Body of pancreas (tissue), 4 donors: ENCODE measurements around the gene ZEB1. TPM values are rescaled to one million over a fixed set of nuclear protein-coding genes. Genes with fewer than 3 reads are reported as not detected.
"Not testable (repeated sequence)": the region's sequence is repeated elsewhere in the genome, so short reads cannot be mapped to it uniquely, and the experiment has no call there.

Experiments used
- ATAC-seq: fragments of 150-250 bp; one replicate; pipeline ENCODE4 v1.9.1; 2016
- DNase-seq, 4 donors: peaks; one replicate each; pipeline ENCODE4 v3.0.0-alpha.2; 2019
- H3K27ac ChIP-seq, 4 donors: fragments of 200-600 bp; sonication (generic); 1 replicate in 3 of 4; 2 replicates in 1 of 4; pipeline versions ENCODE4 v1.5.1 to v1.6.1; 2016 to 2019; ENCODE audit warnings: mild to moderate bottlenecking in 1 of 4, mixed read lengths in 1 of 4, moderate library complexity in 1 of 4
- H3K27me3 ChIP-seq, 2 donors: fragments of 200-600 bp; sonication (generic); one replicate each; pipeline ENCODE4 v1.6.0; 2016; ENCODE audit warnings: mild to moderate bottlenecking in 1 of 2
- H3K36me3 ChIP-seq, 2 donors: fragments of 200-600 bp; sonication (generic); replicated peaks in 1 of 2; 2 replicates each; pipeline ENCODE4 v1.5.1; 2016; ENCODE audit warnings: low read depth in 2 of 2; ENCODE audit not compliant: insufficient read depth in 1 of 2
- H3K4me1 ChIP-seq: fragments of 200-600 bp; sonication (generic); one replicate; pipeline ENCODE4 v1.6.0; 2016
- H3K4me3 ChIP-seq, 2 donors: fragments of 200-600 bp; sonication (generic); 1 replicate in 1 of 2; 2 replicates in 1 of 2; pipeline ENCODE4 v1.5.1; 2016 to 2019
- H3K9me3 ChIP-seq, 3 donors: fragments of 200-600 bp; sonication (generic); 1 replicate in 2 of 3; 2 replicates in 1 of 3; pipeline ENCODE4 v1.5.1; 2016
- POLR2A ChIP-seq, 3 donors: fragments of 450-650 bp; IDR thresholded peaks; one replicate each; pipeline ENCODE4 v1.6.1; 2016; ENCODE audit warnings: antibody characterized with exemption in 3 of 3, mild to moderate bottlenecking in 2 of 3
- WGBS, 2 donors: methylation state at CpG; one replicate each; pipeline ENCODE4 v1.1.5; 2017; 5-methylcytosine and 5-hydroxymethylcytosine counted together
- intact Hi-C: fragments of 100-400 bp; cut with DNase I; formaldehyde crosslinking; loops from one replicate; pipeline ENCODE4 v1.15.1; 2023
- total RNA-seq, 2 donors: library from RNA; depleted of rRNA; stranded (reverse); fragments of >200 nt; gene quantifications; one replicate each; pipeline ENCODE4 v1.1.0, GENCODE V29; 2016
- TF ChIP-seq, protein P1 (sequence below), 7 experiments: fragments of 450-650 bp in 4 of 7; fragments of 200-600 bp in 3 of 7; sonication (generic) in 3 of 7; IDR thresholded peaks; one replicate each; pipeline ENCODE4 v1.5.1; 2016 to 2019; ENCODE audit warnings: antibody characterized with exemption in 7 of 7

Gene ZEB1
- total RNA-seq, 2 donors from 2014 or later = 9.9 to 21.0 TPM

DNA sequence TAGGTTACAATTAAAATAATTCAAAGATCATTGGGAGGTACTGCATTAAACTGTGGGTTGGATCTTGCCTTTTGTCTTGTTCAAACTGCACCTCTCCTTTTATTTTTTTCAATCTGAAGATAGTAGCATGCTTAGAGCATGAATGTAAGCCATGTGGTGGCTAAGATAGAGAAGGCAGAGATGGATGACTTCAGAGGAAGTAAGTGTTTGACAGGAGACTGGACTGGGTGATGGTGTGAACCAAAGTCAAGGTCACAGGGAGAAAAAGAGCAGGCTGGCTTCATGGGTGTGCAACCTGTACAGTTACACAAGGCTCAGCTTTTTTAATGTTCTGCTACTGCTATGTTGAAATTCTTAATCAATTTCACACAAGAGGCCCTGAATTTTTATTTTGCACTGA, 85.6 kb downstream of the ZEB1 start:
- no peak for TF ChIP-seq POLR2A (IDR thresholded peaks at IDR 0.05)
- TF ChIP-seq, protein P1, sequence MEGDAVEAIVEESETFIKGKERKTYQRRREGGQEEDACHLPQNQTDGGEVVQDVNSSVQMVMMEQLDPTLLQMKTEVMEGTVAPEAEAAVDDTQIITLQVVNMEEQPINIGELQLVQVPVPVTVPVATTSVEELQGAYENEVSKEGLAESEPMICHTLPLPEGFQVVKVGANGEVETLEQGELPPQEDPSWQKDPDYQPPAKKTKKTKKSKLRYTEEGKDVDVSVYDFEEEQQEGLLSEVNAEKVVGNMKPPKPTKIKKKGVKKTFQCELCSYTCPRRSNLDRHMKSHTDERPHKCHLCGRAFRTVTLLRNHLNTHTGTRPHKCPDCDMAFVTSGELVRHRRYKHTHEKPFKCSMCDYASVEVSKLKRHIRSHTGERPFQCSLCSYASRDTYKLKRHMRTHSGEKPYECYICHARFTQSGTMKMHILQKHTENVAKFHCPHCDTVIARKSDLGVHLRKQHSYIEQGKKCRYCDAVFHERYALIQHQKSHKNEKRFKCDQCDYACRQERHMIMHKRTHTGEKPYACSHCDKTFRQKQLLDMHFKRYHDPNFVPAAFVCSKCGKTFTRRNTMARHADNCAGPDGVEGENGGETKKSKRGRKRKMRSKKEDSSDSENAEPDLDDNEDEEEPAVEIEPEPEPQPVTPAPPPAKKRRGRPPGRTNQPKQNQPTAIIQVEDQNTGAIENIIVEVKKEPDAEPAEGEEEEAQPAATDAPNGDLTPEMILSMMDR (IDR thresholded peaks at IDR 0.05) = no peak
- H3K4me1 ChIP-seq = peaks cover 8% of the 10 kb centered on the region
- H3K9me3 ChIP-seq = no peaks in the 10 kb centered on the region
- intact Hi-C loops = no loop called here
- H3K36me3 ChIP-seq = no peaks in the 10 kb centered on the region
- no peak overlapping the region for H3K4me3 ChIP-seq
- no peak overlapping the region for H3K27ac ChIP-seq
- H3K27me3 ChIP-seq = no peaks in the 10 kb centered on the region
- DNase-seq = no peak
- no peak for ATAC-seq

DNA sequence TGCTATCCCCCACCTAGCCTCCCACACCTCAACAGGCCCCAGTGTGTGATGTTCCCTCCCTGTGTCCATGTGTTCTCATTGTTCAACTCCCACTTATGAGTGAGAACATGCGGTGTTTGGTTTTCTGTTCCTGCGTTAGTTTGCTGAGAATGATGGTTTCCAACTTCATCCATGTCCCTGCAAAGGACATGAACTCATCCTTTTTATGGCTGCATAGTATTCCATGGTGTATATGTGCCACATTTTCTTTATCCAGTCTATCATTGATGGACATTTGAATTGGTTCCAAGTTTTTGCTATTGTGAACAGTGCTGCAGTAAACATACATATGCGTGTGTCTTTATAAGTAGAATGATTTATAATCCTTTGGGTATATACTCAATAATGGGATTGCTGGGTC, 86.8 kb downstream of the ZEB1 start:
- intact Hi-C loops, H3K27ac ChIP-seq, H3K36me3 ChIP-seq, H3K27me3 ChIP-seq, ATAC-seq, DNase-seq, H3K9me3 ChIP-seq, H3K4me3 ChIP-seq, H3K4me1 ChIP-seq: not testable (repeated sequence)
- 94 to 96% methylated on average over 3 of the region's 3 CpGs for WGBS, 2 donors

DNA sequence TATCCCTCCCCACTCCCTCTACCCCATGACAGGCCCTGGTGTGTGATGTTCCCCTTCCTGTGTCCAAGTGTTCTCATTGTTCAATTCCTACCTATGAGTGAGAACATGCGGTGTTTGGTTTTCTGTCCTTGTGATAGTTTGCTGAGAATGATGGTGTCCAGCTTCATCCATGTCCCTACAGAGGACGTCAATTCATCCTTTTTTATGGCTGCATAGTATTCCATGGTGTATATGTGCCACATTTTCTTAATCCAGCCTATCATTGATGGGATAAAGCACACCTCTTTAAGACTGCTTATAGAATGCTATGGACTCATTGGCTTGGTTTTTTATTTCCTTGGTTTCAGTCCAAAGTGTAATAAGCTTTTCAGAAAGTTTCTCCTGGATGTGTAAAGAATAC, 93.4 kb downstream of the ZEB1 start:
- 65 to 75% methylated on average over 2 of the region's 2 CpGs for WGBS, 2 donors
- H3K4me1 ChIP-seq, H3K27ac ChIP-seq, H3K27me3 ChIP-seq, H3K9me3 ChIP-seq, intact Hi-C loops, H3K4me3 ChIP-seq, ATAC-seq, H3K36me3 ChIP-seq, DNase-seq: not testable (repeated sequence)

DNA sequence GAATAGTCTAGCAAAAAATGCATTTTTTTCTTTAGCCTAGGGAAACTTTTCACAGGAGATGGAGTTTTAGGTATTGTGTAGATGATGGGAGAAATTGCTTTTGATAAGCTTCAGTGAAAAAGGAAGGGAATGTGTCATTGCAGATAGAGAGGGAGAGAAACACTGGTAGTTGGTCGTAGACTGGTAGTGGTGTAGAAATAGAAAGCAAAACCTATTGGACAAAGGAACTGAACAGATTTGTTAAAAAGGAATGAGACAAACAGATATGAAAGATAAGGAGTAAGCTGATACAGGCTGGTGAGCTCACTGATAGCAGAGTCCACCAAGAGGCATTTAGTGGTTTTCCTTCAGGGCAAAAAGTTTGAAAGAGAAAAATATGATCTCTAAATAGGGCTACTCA, 94.3 kb downstream of the ZEB1 start:
- ATAC-seq (no peak), DNase-seq (no peak)
- WGBS, 2 donors = 54 to 58% methylated on average over 1 of the region's 1 CpG
- Histone ChIP-seq H3K36me3 (no peaks in the 10 kb centered on the region), H3K27me3 (no peaks in the 10 kb centered on the region), H3K27ac (no peak overlapping the region), H3K4me1 (no peaks in the 10 kb centered on the region), H3K9me3 (no peaks in the 10 kb centered on the region), H3K4me3 (no peak overlapping the region)
- TF ChIP-seq POLR2A (IDR thresholded peaks at IDR 0.05) = no peak
- TF ChIP-seq, protein P1 (IDR thresholded peaks at IDR 0.05) = no peak
- intact Hi-C loops = no loop called here

DNA sequence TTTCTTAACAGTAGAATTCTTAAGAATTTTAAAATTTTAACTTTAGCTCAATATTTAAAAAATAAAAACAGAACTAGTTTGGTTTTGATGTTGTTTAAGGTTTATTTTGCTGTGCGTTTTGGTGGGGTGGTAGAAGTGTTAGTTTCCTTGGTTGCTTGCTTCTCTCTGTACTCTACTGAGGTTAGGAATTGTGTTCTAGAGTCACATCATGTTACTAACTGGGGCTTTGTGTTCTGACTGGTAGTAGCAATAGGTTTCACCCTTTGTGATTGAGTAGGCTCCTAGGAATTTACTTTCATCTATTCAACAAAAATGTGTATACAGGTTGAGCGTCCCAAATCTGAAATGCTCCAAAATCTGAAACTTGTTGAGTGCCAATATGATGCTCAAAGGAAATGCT, 99.5 kb downstream of the ZEB1 start:
- intact Hi-C loops = no loop called here
- H3K9me3 ChIP-seq = no peaks in the 10 kb centered on the region
- no peak for TF ChIP-seq POLR2A (IDR thresholded peaks at IDR 0.05)
- TF ChIP-seq, protein P1 (IDR thresholded peaks at IDR 0.05) = no peak
- H3K27ac ChIP-seq = no peak overlapping the region
- H3K36me3 ChIP-seq = no peaks in the 10 kb centered on the region
- no peak overlapping the region for H3K4me3 ChIP-seq
- ATAC-seq (no peak), DNase-seq (no peak)
- no peaks in the 10 kb centered on the region for H3K27me3 ChIP-seq
- WGBS, 2 donors = 75 to 77% methylated on average over 2 of the region's 2 CpGs
- H3K4me1 ChIP-seq = no peaks in the 10 kb centered on the region

DNA sequence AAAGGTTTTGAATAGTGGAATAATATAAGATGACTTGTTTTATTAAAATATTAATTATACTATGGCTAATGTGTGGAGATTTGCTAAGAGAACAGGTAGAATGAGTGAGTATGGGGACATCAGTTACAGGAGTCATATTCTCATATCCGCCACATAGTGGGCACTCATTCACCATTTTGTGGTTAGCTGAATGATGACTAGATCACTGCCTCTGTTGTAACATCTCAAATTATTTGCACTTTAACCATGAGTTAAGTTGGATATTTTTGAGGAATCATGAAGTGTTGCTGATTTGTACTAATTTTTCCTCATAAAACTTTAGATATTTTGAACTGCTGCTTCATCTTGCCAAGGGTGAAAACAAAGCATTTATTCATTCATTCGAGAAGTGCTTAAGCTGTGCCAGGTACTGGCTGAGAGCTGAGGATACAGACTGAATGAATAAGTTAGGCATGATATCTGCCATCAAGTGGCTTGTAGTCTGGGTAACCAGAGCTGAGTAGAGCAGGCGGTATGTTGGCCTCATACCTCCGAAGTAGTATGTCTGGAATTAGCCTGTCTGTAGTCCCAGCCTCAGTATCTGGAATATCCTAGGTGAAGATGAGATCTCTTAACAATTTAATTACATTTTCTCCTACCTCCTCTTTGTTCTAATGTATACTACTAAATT, 100.5 kb downstream of the ZEB1 start:
- 65 to 66% methylated on average over 4 of the region's 4 CpGs for WGBS, 2 donors
- DNase-seq (no peak), ATAC-seq (no peak)
- H3K9me3 ChIP-seq = no peaks in the 10 kb centered on the region
- no peak overlapping the region for H3K27ac ChIP-seq
- no peaks in the 10 kb centered on the region for H3K36me3 ChIP-seq
- TF ChIP-seq POLR2A (IDR thresholded peaks at IDR 0.05) = no peak
- TF ChIP-seq, protein P1 (IDR thresholded peaks at IDR 0.05) = no peak
- H3K4me1 ChIP-seq = no peaks in the 10 kb centered on the region
- H3K4me3 ChIP-seq = no peak overlapping the region
- intact Hi-C loops = no loop called here
- H3K27me3 ChIP-seq = no peaks in the 10 kb centered on the region
